HG02973 (cell line): ENCODE results near the gene NNMT.

Experiments used
- ATAC-seq: cut with Tn5 transposase; IDR thresholded peaks from one replicate; pipeline ENCODE4 v1.9.1; 2021; ENCODE audit warnings: moderate library complexity; ENCODE audit not compliant: unreplicated experiment

The NNMT gene

DNA sequence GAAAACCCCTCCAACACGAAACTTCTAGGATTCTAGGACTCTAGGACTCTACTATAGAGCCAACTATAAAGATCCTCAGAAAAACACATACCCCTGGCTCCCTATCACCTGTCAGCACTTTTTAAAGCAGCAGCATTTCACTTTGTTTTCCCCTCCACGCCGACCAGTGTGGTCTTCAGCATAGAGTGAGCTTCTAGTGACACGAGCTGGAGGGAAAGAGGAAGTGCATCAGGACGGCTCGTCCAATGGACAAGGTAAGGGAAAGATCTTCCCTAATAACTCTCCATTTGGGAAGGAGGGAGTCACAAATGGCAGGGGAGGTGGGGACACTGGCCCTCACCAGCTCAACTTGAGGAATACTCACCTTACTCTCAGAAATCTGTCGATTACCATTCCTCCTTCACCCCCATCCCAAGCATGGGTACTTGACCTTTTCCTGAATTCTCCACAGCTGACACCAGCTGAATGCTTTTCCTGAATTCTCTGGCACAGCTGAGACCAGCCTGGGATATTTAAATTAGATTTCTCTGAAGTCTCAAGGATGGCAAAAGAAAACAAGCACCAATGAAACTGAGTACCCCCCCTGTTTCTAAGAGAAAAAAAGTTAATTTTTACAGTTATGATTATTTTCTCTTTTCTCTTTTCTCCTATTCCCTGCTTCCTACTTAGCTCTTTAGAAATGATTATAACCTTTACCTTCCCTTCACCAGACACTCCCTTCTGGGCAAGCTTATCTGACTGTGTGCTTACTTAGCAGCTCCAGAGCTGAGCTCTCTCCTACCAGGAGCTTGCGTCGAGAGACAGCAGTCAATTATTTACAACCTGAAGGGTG, 33.3 kb upstream of the NNMT start:
- ATAC-seq, result no peak

DNA sequence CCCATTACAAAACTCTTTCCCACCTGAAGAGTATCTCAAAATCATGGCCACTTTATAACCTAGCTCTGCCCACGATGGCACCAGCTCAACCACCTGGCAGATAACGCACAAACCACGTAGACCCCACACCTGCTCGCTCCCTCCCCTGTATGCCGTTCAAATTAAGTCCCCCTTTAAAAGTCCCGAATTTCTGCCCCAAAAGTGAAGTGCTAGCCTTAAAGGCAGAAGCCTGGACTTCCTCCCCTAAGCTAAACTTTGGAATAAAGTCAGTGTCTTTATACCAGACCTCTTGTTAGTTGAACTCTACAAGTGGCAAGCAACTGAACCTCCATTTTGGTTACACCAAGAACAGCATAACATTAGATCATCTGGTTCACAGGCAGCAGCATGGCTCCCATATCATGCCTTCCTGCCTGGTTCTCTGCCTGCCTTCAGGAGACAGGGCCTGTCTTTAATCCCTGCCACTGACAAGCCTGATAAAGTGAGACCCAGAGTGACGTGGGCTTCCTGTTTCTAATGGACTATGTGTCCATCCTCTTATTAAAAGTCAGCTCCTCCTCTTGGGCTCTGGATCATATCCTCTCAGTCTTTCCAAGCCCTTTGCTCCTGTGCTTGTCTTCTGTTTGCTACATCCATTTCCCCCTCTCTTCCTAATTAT, 32.6 kb upstream of the NNMT start:
- ATAC-seq, result no peak

DNA sequence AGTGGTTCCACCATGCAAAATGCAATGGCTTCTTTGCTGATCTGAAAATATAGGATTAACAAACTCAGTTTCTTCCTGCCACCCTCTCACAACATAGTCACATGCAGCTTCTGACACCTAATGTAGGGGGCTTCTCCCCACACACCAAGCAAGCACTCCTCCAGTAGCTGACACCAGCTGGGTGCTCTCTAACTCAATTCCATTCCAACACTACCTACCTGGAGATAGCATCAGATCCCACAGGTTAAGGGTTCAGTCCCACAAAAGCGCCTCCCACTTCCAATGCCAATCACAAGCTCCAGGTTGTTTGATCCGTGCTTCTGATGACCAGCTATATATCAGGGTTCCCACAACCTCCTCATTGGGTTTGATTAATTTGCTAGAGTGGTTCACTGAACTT, 31.8 kb upstream of the NNMT start:
- no peak for ATAC-seq

DNA sequence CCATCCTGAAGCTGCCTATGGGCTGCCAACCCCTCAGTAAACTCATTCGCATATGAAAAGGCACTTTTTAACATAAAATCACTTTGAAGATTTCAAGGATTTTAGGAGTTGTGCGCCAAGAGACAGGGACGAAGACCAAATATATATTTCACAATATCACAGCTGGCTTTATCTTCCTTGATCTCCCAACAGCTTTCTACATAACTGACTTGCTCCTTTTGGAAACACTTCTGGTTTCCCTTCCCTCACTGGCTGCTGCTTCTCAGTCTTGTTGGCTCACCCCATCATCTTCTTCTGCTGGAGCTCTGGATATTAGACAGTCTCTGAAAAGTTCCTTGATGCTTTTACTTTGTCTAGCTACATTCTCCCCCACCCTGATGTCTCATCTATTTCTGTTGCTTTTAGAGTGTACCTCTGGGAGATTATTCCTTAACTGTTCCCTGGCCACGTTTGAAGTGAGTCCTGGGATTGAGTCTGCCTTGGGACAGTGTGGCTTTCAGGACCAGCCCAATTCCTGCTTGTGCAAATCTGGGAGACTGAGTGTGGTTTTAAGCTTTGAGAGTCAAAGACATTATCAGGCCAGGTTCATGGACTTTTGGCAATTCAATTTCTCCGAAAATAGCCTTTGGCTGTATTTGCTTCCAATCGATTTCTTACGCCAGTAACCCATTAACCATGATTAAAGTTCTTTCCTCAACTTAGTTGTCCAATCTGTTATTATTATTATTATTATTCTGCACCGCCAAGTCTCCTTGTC, 30.9 kb upstream of the NNMT start:
- no peak for ATAC-seq

DNA sequence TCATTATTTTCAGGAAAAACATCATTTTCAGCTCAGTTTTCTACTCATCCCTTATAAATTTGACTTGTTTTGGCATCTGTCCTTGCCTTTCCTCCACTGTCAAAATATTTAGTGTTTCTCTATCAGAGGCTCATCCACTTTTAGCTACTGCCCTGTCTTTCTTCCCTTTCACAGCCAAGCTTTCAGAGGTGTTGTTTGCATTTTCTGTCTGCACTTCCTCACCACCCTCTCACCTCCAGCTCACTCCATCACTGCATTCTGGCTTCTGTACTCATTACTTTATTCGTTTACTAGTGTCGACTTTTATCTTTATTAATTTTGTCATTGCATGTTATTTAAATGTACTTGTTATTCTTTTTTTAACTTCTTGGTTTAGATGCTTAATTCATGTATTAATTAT, 26.7 kb upstream of the NNMT start:
- ATAC-seq, result no peak

DNA sequence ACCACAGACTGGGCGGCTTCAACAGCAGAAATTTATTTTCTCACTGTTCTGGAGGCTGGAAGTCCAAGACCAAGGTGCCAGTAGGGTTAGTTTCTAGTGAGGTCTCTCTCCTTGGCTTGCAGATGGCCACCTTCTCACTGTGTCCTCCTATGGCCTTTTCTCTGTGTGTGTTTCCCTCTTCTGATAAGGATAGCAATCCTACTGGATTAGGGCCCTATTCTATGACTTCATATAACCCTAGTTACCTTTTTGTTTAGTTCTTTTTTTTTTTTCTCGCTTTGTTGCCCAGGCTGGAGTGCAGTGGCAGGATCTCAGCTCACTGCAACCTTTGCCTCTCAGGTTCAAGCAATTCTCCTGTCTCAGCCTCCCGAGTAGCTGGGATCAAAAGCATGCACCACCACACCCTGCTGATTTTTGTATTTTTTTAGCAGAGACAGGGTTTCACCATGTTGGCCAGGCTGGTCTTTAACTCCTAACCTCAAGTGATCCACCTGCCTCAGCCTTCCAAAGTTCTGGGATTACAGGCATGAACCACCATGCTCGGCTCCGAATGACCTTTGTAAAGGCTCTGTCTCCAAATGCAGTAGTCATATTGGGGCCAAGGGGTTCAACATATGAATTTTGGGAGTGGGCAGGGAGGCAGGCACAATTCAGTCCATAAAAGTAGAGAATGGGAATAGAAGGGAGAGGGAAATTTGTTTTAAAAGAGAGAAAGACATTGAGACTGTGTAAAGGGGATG, 25.5 kb upstream of the NNMT start:
- no peak for ATAC-seq

DNA sequence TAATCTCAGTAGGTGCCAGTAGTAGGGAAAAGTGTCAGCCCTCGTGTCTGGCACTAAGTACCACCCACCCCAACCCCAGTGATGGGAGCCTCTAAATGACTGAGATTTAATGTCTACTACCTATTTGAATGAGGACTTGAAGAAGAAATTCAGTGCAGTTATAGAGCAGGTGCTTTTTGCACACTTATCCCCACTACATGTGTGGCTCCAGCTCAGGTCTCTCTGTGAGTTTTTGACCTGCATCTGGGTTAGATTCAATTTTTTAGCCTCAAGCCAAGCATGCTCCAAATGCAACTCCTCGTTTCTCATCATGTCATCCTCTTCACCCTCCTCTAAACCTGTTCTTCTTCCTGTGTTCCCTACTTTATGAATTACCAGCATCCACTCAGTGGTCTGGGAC, 24.9 kb upstream of the NNMT start:
- ATAC-seq, result no peak

DNA sequence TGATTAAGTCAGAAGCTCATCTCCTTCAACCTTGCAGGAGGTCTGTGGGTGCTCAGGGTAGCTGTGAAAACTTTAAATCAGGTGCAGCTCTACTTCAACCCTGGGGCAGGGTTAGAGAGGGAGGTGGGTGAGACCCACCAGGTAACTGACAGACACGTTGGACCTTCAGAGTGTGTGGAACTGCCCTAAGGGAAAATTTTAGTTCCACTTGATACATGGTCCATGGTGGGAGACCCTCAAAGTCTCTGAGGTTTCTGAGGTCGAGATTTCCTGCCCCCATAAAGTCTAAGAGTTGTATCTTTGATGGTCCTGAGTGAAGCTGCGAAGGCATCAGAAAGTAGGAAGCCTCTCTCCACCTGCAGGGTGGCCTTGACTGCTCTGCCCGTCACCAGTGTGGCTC, 23.9 kb upstream of the NNMT start:
- no peak for ATAC-seq

DNA sequence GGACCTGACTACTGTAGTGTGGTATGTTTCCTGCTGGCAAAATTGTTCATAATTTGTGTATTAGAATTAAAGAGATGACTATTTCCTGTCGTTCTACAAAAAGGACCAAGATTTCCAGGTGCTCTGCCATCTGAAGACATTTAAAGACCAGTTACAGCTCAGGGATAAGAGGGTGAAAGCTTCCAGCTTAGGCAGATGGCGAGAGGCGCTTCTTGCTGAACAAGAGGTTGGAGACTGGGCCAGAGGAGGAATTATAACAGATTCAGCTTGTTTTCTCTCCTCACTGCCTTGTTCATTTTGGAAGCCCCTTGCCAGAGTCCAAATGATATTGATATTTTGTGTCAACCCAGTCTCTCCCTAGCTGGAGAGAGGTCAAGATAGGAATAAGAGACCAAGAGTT, 23.1 kb upstream of the NNMT start:
- ATAC-seq, result no peak

DNA sequence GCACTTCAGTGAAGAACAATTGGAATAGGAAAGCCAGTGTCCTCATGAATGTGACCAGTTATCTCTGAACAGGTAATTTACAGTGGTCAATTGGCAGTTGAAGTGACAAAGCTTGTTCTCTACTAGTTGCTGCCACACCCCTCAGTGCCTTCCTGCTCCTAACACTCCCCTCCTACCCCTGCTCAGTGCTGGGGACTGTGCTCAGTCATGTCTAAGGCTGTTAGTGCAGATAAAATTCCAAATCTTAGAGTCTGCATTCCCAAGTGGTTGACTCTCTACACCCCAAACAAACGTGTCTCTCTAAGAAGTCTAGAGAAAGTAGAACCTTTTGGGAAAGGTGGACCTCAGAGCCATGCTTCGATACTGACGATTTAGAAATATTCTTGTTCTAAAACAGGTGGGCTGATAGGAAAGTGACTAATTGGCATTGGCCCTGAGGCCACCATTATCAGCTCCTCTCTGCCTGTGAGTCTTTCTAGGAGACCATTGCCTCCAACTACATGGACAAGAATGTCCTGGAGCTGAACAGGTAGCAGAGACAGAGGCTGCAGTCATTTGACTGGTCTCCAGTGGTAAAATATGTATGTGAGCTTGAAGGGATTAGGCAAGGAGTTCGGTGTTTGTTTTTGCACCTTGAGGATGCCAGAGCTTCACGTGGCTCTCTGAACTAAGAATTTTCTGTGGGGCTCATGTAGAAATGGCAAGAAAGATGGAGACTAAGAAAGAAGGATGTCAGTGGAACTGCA, 22.1 kb upstream of the NNMT start:
- no peak for ATAC-seq

DNA sequence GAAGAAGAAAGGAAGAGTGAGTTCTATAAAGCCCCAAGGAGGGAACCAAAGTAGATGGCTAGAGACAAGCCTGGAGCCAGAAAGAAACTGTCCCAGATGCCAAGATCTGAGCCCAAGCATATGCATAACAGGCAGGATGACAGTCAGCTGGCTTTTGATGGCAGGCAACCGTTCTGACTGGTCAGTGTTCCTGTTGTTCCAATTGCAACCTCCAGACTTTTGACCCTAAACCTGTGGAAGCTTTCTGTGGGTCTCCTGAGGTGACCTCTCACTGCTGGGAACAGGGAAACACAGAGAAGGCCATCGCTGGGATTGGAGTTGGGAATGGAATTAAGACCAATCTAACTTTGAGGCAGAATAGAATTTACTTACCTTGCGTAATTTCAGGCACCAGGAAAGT, 21.6 kb upstream of the NNMT start:
- ATAC-seq, result no peak

DNA sequence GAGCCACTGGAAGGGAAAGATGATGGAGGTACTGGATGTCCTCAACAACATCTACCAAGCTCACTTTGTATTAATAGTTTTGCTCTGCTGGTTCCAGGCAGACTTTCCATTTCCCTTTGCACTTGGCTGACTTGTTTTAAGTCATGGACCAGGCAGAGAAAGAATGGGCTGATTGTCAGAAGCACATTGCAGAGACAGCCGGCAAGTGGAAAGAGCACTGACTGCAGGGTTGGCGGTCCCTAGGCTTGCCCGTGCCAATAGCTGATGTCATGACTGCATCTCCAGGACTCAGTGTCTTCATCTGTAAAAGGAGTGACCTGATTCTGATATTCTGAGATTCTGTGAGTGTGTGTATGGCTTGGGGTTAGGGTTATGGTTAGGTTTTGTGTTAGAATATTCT, 20.9 kb upstream of the NNMT start:
- ATAC-seq, result no peak

DNA sequence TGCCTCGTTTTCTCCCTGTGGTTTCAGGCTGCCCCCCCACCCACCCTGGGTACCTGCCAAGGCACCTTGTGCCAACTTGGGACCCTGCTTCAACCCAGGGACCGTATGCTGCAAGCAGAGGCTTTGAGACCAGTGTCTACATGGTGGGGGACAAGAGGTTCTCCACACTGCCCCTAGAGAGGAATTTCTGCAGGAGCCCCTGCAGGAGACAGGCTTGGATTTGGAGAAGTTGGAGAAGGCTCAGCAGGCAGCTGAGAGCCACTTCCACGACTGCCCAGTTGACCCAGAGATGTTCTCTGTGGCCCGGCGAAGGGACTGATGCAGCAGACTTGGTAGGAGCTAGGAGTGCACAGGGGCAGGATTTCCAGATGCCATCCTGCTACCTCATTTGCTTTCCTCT, 20.1 kb upstream of the NNMT start:
- ATAC-seq, result no peak

DNA sequence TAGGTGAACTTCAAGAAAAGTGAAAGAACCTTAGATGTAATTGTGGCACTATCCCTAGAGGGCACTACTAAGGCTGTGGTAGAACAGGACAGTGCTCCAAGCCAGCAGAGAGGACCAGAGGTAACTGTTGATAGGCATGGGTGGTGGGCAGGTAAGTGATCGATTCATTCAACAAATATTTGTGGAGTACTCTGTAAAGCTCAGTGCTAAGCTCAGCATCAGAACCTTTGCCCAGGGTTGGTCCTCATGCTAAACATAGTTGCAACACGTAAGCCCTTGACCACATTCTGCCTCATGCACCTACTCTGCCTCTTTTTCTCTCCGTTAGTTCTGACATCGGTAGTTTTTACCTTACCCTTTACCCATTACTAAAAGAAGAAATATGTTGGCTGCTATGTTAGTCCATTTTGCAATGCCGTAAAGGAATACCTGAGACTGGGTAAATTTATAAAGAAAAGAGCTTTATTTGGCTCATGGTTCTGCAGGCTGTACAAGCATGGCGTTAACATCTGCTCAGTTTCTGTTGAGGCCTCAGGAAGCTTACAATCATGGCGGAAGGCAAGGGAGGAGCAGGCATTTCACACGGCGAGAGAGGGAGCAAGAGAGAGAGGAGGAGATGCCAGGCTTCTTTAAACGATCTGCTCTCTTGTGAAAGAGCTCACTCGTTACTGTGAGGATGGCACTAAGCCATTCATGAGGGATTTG, 18.4 kb upstream of the NNMT start:
- ATAC-seq, result no peak

DNA sequence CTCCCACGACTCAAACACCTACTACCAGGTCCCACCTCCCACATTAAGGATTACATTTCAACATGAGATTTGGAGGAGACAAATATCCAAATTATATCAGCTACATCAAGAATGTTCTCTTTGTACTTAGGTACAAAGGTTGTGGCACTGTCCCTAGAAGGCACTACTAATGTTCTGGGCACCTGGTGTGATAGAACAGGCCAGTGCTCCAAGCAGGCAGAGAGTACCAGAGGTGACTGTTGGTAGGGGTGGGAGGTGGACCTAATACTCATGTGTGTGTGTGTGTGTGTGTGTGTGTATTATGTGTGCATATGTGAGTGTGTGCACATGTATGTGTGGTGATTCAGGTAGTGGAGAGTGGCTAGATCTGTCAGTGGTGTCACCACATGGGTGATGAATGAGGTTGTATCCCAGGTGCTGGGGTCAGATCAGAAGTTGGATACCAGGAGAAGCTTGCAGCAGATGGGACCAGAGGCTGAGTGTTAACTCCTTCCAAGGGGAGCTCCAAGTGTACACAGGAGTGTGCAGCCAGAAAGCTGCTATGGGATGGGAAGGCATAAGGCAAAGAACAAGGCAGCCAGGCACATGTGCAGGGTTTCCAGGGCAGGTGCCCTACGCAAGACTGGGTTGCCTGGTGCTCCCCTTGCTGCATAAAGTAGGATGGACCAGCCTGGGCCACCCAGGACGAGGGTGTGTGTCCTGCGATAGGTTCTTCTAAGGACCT, 17.7 kb upstream of the NNMT start:
- no peak for ATAC-seq

DNA sequence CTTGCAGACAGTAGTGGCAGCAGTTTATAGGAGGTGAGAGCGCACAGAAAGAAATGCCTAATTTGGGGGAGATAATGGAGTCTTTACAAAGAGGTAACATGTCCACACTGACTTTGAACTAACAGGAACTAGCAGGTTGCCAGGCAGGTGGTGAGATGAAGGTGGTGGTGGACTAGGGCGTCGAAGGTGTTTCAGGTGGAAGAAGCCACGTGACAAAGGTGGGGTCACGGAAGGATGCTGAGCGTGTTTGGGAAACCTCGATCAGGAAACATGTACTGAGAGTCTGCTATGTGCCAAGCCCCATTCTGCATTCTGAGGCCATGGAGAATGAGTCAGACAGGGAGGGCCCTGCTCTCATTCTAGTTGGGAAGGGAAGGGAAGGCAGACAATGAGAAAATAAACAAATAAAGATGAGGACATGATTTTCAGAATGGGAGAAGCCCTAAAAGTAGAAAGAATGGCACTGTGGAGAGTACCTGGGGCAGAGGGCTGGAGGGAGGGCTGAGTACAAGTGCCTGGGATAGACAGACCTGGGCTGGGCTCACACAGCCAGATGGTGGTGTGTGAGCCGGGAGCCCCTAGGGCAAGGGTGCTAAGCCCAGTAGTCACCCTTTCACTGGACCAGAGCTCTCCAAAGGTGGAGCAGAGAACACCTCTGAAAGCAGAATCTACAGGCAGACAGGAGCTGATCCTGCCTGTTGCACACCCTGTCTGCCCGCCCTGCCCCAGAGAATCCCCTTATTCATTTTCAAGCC, 16.2 kb upstream of the NNMT start:
- ATAC-seq, result no peak

DNA sequence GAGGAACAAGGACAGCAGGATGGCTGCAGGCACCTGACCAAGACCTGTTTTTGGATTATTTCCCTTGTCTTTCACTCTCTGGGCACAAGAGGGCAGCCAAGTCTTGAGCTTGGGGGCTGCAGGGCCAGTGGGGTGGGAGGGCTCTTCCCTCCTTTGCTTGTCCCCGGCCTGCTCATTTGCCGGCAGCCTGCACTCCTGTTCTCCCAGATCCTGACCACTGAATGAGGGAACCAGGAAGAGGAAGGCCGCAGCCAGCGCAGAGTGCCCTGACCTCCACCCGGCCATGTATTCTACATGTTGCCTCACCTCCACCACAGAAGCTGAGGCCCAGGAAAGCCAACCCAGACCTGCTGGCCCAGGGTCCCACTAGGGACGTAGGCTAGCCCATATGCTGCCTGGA, 15.5 kb upstream of the NNMT start:
- no peak for ATAC-seq

DNA sequence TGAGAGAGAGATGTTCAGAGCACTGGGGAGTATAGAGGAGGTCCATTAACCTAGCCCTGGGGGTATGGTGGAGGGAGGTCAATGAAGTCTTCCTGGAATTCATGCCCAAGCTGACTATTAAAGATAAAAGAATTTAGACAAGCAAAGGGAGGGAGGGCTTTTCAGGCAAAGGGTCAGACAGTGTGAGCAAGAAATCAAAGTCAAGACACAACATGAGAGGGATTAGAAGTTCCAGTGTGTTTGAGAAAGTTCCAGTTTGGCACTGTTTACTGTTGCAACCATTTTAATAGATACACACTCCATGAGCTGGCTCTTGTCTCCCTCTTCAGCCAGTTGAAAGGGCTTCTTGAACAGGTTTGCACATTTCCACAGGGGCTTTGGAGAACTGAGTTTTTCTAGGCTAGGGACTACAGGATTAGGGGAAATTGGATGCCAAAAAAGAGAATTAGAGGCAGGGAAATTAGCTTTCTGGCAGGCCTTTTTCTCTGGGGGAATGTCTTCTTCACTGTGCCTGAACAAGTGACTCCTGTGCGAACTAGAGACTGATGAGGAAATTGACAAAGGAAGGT, 14.7 kb upstream of the NNMT start:
- no peak for ATAC-seq
